ENCODE results near the gene RBPJ. TPM values are rescaled to one million over a fixed set of nuclear protein-coding genes. Genes with fewer than 3 reads are reported as not detected.

RBPJ gene
- total RNA-seq, 1 donor from 2014 or later = 121 TPM

GRCh38 chr4:26462874-26463273 lies 142.1 kb downstream of the RBPJ start:
- TF ChIP-seq CTCF (IDR thresholded peaks at IDR 0.05; ENCODE audit: partially characterized antibody, unreplicated experiment) = no peak
- Mint-ChIP-seq H3K36me3 (ENCODE audit: unreplicated experiment) (peaks cover 5% of the 10 kb centered on the region), H3K9me3 (ENCODE audit: unreplicated experiment) (peaks cover 2% of the 10 kb centered on the region)

DNA sequence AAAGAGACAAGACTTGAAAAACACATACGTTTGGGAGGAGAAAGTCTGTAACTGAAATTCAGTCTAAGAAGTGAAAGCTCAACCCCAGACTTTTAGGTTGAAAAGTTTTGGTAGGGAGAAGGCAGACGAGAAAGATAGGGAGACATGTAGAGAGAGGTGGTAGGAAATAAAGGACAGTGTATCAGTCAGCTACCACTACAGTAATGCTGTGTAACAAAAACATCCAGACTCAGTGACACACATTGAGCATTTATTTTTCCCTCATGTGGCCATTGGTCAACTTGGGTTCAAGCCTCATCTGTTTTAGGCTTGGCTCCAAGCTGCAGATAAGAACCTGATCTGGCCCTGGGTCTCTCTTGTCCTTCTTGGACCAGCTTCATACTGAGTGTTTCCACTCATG lies 142.6 kb downstream of the RBPJ start:
- H3K27ac Mint-ChIP-seq (ENCODE audit: unreplicated experiment) = no peak overlapping the region
- H3K27me3 Mint-ChIP-seq (ENCODE audit: unreplicated experiment) = peaks cover 1% of the 10 kb centered on the region
- DNase-seq = no peak
- TF ChIP-seq CTCF (IDR thresholded peaks at IDR 0.05; ENCODE audit: partially characterized antibody, unreplicated experiment) = no peak
- peaks cover 2% of the 10 kb centered on the region for H3K4me1 Mint-ChIP-seq (ENCODE audit: low read depth, unreplicated experiment)
- H3K4me3 Mint-ChIP-seq (ENCODE audit: unreplicated experiment) = no peak overlapping the region
- peaks cover 2% of the 10 kb centered on the region for H3K9me3 Mint-ChIP-seq (ENCODE audit: unreplicated experiment)
- peaks cover 5% of the 10 kb centered on the region for H3K36me3 Mint-ChIP-seq (ENCODE audit: unreplicated experiment)

More at GRCh38 chr4:26462874-26463273, 142.1 kb downstream of the RBPJ start:
- H3K4me1 Mint-ChIP-seq (ENCODE audit: low read depth, unreplicated experiment) = peaks cover 2% of the 10 kb centered on the region
- no peak for DNase-seq
- no peak overlapping the region for H3K27ac Mint-ChIP-seq (ENCODE audit: unreplicated experiment)
- H3K27me3 Mint-ChIP-seq (ENCODE audit: unreplicated experiment) = peaks cover 1% of the 10 kb centered on the region
- no peak overlapping the region for H3K4me3 Mint-ChIP-seq (ENCODE audit: unreplicated experiment)

- Mint-ChIP-seq H3K9me3 (ENCODE audit: unreplicated experiment) (peaks cover 2% of the 10 kb centered on the region), H3K4me3 (ENCODE audit: unreplicated experiment) (no peak overlapping the region), H3K27ac (ENCODE audit: unreplicated experiment) (no peak overlapping the region), H3K4me1 (ENCODE audit: low read depth, unreplicated experiment) (no peaks in the 10 kb centered on the region), H3K36me3 (ENCODE audit: unreplicated experiment) (peaks cover 5% of the 10 kb centered on the region), H3K27me3 (ENCODE audit: unreplicated experiment) (peaks cover 1% of the 10 kb centered on the region)
- DNase-seq = no peak
- no peak for TF ChIP-seq CTCF (IDR thresholded peaks at IDR 0.05; ENCODE audit: partially characterized antibody, unreplicated experiment)
These were observed 143.7 kb downstream of the RBPJ start for GRCh38 chr4:26464420-26465095.

DNA sequence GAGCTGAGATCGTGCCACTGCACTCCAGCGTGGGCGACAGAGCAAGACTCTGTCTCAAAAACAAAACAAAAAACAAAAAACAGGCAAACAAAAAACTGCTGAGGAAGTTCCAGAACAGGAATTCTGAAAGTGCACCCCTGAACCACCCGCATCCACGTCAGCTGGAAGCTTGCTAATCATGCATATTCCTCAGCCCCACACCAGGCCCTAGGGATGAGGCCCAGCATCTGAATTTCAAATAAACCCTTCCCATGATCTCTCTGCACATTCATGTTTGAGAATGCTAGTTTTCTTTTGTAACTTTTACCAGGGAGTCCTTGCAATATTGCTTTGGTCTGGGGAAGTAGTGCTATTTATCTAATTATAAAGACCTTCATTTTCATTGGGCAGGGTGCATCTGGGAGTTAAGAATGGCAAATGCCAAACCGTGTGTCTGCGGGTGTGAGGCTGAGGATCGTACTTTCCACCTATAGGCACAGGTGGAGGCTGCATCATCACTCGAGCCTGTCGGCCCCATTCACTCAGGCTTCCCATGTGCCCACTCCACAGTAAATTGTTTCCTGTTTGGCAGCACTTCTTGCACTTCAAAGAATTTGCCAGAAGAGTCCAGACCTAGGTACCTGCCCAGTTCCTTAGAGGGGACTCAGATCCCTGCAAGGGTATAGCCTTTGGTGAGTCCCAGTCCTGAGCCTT lies 145.9 kb downstream of the RBPJ start:
- H3K27me3 Mint-ChIP-seq (ENCODE audit: unreplicated experiment) = peaks cover 1% of the 10 kb centered on the region
- no peaks in the 10 kb centered on the region for H3K4me1 Mint-ChIP-seq (ENCODE audit: low read depth, unreplicated experiment)
- H3K27ac Mint-ChIP-seq (ENCODE audit: unreplicated experiment) = no peak overlapping the region
- TF ChIP-seq CTCF (IDR thresholded peaks at IDR 0.05; ENCODE audit: partially characterized antibody, unreplicated experiment) = no peak
- H3K9me3 Mint-ChIP-seq (ENCODE audit: unreplicated experiment) = peaks cover 2% of the 10 kb centered on the region
- DNase-seq = no peak
- peaks cover 5% of the 10 kb centered on the region for H3K36me3 Mint-ChIP-seq (ENCODE audit: unreplicated experiment)
- H3K4me3 Mint-ChIP-seq (ENCODE audit: unreplicated experiment) = no peak overlapping the region

DNA sequence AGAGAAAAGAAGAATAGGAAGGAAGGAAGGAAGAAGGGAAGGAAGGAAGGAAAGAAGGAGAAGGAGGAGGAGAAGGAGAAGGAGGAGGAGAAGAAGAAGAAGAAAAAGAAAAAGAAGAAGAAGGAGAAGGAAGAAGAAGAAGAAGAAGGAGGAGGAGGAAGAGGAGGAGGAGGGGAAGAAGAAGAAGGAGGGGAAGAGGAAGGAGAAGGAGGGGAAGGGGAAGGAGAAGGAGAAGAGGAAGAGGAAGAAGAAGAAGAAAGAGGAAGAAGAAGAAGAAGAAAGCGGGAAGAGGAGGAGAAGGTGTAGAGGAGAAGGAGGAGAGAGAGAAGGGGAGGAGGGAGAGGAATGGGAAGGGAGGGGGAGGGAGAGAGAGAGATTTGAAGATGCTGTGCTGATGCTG lies 146.9 kb downstream of the RBPJ start:
- Mint-ChIP-seq H3K27ac (ENCODE audit: unreplicated experiment) (no peak overlapping the region), H3K4me3 (ENCODE audit: unreplicated experiment) (no peak overlapping the region), H3K4me1 (ENCODE audit: low read depth, unreplicated experiment) (no peaks in the 10 kb centered on the region), H3K9me3 (ENCODE audit: unreplicated experiment) (peaks cover 2% of the 10 kb centered on the region), H3K27me3 (ENCODE audit: unreplicated experiment) (peaks cover 1% of the 10 kb centered on the region), H3K36me3 (ENCODE audit: unreplicated experiment) (peaks cover 5% of the 10 kb centered on the region)
- DNase-seq = no peak
- TF ChIP-seq CTCF (IDR thresholded peaks at IDR 0.05; ENCODE audit: partially characterized antibody, unreplicated experiment) = no peak

Measured in glutamatergic neuron (in vitro differentiated cells).